ENCODE results near the gene CCDC92.

DNA sequence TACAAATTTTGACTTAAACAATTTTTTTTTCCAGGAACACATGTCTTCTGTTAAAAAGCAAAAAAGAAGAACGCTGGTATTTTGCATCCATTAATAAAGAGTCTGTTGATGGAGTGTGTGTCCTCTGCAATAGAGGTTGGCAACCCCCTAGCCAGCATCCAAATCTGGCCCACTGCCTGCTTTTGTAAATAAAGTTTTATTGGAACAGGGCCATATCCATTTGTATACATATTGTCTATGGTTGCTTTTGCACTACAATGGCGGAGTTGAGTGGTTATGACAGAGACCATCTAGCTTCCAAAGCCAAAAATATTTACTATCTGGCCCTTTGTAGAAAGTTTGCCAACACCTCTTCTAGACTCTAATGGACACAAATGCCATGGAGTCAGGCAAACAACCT lies 49.6 kb downstream of the CCDC92 start:
- TF ChIP-seq, protein P1, sequence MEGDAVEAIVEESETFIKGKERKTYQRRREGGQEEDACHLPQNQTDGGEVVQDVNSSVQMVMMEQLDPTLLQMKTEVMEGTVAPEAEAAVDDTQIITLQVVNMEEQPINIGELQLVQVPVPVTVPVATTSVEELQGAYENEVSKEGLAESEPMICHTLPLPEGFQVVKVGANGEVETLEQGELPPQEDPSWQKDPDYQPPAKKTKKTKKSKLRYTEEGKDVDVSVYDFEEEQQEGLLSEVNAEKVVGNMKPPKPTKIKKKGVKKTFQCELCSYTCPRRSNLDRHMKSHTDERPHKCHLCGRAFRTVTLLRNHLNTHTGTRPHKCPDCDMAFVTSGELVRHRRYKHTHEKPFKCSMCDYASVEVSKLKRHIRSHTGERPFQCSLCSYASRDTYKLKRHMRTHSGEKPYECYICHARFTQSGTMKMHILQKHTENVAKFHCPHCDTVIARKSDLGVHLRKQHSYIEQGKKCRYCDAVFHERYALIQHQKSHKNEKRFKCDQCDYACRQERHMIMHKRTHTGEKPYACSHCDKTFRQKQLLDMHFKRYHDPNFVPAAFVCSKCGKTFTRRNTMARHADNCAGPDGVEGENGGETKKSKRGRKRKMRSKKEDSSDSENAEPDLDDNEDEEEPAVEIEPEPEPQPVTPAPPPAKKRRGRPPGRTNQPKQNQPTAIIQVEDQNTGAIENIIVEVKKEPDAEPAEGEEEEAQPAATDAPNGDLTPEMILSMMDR (IDR thresholded peaks at IDR 0.05; ENCODE audit: insufficient read depth, low read depth, low read length) = no peak
- no peak for TF ChIP-seq EZH2 (IDR thresholded peaks at IDR 0.05; ENCODE audit: insufficient read depth, low read length)

Data from astrocyte (in vitro differentiated cells and primary cell).